Measurements from ENCODE around the gene NUP107. TPM values are rescaled to one million over a fixed set of nuclear protein-coding genes. Genes with fewer than 3 reads are reported as not detected.

NUP107 gene
- total and polyA plus RNA-seq, 4 experiments from 2014 or later: 25.9 to 70.7 (median 54.4) TPM

- H3K4me3 ChIP-seq (ENCODE audit: low read length in 2 of 2): peak overlapping the region; percentile 74 to 78
- CTCF ChIA-PET (ENCODE audit: partially characterized antibody): interaction anchor here (0.6 to 2.5 kb wide), 5 partner anchors 62 to 410 kb away, joined by 3 to 16 read pairs (median 3); partner anchors contain the start of gene MDM2
- Mint-ChIP-seq H3K4me1 (peaks cover 26 to 46% (median 35%) of the 10 kb centered on the region in 4 donors), H3K4me3 (peak overlapping the region; percentile 92 to 99 (median 98)), H3K27me3 (no peaks in the 10 kb centered on the region), H3K9me3 (no peaks in the 10 kb centered on the region), H3K36me3 (peaks cover 16 to 29% of the 10 kb centered on the region in 2 donors), H3K27ac (peak overlapping the region; percentile 32 to 97 (median 92))
- H3K9me3 ChIP-seq (ENCODE audit: control insufficient read depth in 1 of 2, low read length in 2 of 2): no peaks in the 10 kb centered on the region
- peak in 2 of 5 donors; percentile 4 to 48 for DNase-seq
- POLR2A ChIA-PET (ENCODE audit: partially characterized antibody): interaction anchor here (0.6 to 4.3 kb wide), 12 partner anchors 10 to 1477 kb away, joined by 3 to 93 read pairs (median 5); partner anchors contain the start of genes CAND1, MDM2 and RAP1B
- H3K36me3 ChIP-seq (ENCODE audit: insufficient read depth, low read length): no peaks in the 10 kb centered on the region
- peaks cover 21% of the 10 kb centered on the region for H3K4me1 ChIP-seq (ENCODE audit: insufficient read depth, low read length)
- intact Hi-C loops (cut with micrococcal nuclease): loop anchor here (1.0 to 5.0 kb wide), 4 partner anchors 60 to 389 kb away; partner anchors contain the start of genes NUP107 and RAP1B
- peak overlapping the region; percentile 69 for H3K27ac ChIP-seq (ENCODE audit: low read depth, low read length)
- no peaks in the 10 kb centered on the region for H3K27me3 ChIP-seq (ENCODE audit: insufficient read depth, low read length)
Measured at GRCh38 chr12:68746572-68747180, 59.9 kb downstream of the NUP107 start.

- ChIA-PET CTCF (ENCODE audit: partially characterized antibody) (no interaction called here), POLR2A (ENCODE audit: partially characterized antibody) (no interaction called here)
Measured at GRCh38 chr12:68749443-68749842, 62.7 kb downstream of the NUP107 start.

GRCh38 chr12:68749861-68750260, 63.1 kb downstream of the NUP107 start:
- Mint-ChIP-seq H3K9me3 (no peaks in the 10 kb centered on the region), H3K36me3 (peaks cover 38 to 45% of the 10 kb centered on the region in 2 donors), H3K27ac (peak overlapping the region in 1 of 7 donors; percentile 6), H3K4me1 (peaks cover 24 to 44% (median 33%) of the 10 kb centered on the region in 4 donors), H3K27me3 (no peaks in the 10 kb centered on the region), H3K4me3 (no peak overlapping the region)
- DNase-seq: no peak
- peaks cover 21% of the 10 kb centered on the region for H3K4me1 ChIP-seq (ENCODE audit: insufficient read depth, low read length)
- H3K9me3 ChIP-seq (ENCODE audit: control insufficient read depth in 1 of 2, low read length in 2 of 2): no peaks in the 10 kb centered on the region
- H3K27ac ChIP-seq (ENCODE audit: low read depth, low read length): no peak overlapping the region
- no peaks in the 10 kb centered on the region for H3K27me3 ChIP-seq (ENCODE audit: insufficient read depth, low read length)
- H3K36me3 ChIP-seq (ENCODE audit: insufficient read depth, low read length): peaks cover 8% of the 10 kb centered on the region
- ChIA-PET POLR2A (ENCODE audit: partially characterized antibody) (no interaction called here), CTCF (ENCODE audit: partially characterized antibody) (no interaction called here)
- intact Hi-C loops (cut with micrococcal nuclease): loop anchor here (5.0 kb wide), 1 partner anchor 393 kb away; no protein-coding TSS in a partner anchor
- no peak overlapping the region for H3K4me3 ChIP-seq (ENCODE audit: low read length in 2 of 2)

More at GRCh38 chr12:68749443-68749842, 62.7 kb downstream of the NUP107 start:
- Histone ChIP-seq H3K4me3 (ENCODE audit: low read length in 2 of 2) (no peak overlapping the region), H3K27ac (ENCODE audit: low read depth, low read length) (no peak overlapping the region), H3K9me3 (ENCODE audit: control insufficient read depth in 1 of 2, low read length in 2 of 2) (no peaks in the 10 kb centered on the region), H3K27me3 (ENCODE audit: insufficient read depth, low read length) (no peaks in the 10 kb centered on the region), H3K36me3 (ENCODE audit: insufficient read depth, low read length) (peaks cover 8% of the 10 kb centered on the region), H3K4me1 (ENCODE audit: insufficient read depth, low read length) (peaks cover 21% of the 10 kb centered on the region)
- no peaks in the 10 kb centered on the region for H3K27me3 Mint-ChIP-seq
- no peak for DNase-seq
- H3K36me3 Mint-ChIP-seq: peaks cover 34 to 41% of the 10 kb centered on the region in 2 donors
- intact Hi-C loops (cut with micrococcal nuclease): loop anchor here (5.0 kb wide), 1 partner anchor 392 kb away; no protein-coding TSS in a partner anchor
- peak overlapping the region in 2 of 7 donors; percentile 6 to 8 for H3K27ac Mint-ChIP-seq
- H3K9me3 Mint-ChIP-seq: no peaks in the 10 kb centered on the region
- peaks cover 24 to 44% (median 33%) of the 10 kb centered on the region in 4 donors for H3K4me1 Mint-ChIP-seq
- no peak overlapping the region for H3K4me3 Mint-ChIP-seq

GRCh38 chr12:68750506-68750905, 63.7 kb downstream of the NUP107 start:
- peak overlapping the region in 1 of 7 donors; percentile 3 for H3K27ac Mint-ChIP-seq

GRCh38 chr12:68755536-68756243, 68.9 kb downstream of the NUP107 start:
- DNase-seq: no peak
- Mint-ChIP-seq H3K27me3 (no peaks in the 10 kb centered on the region), H3K4me1 (peaks cover 0 to 2% (median 0%) of the 10 kb centered on the region in 4 donors), H3K4me3 (no peak overlapping the region), H3K27ac (no peak overlapping the region), H3K36me3 (peaks cover 56 to 65% of the 10 kb centered on the region in 2 donors), H3K9me3 (no peaks in the 10 kb centered on the region)
- Histone ChIP-seq H3K9me3 (ENCODE audit: control insufficient read depth in 1 of 2, low read length in 2 of 2) (no peaks in the 10 kb centered on the region), H3K27me3 (ENCODE audit: insufficient read depth, low read length) (no peaks in the 10 kb centered on the region), H3K36me3 (ENCODE audit: insufficient read depth, low read length) (peaks cover 12% of the 10 kb centered on the region), H3K27ac (ENCODE audit: low read depth, low read length) (no peak overlapping the region), H3K4me3 (ENCODE audit: low read length in 2 of 2) (no peak overlapping the region), H3K4me1 (ENCODE audit: insufficient read depth, low read length) (no peaks in the 10 kb centered on the region)
- POLR2A ChIA-PET (ENCODE audit: partially characterized antibody): interaction anchor here (0.6 kb wide), 1 partner anchor 16 kb away, joined by 4 read pairs; no protein-coding TSS in a partner anchor
- CTCF ChIA-PET (ENCODE audit: partially characterized antibody): no interaction called here
- intact Hi-C loops (cut with micrococcal nuclease): no loop called here

More at GRCh38 chr12:68750506-68750905, 63.7 kb downstream of the NUP107 start:
- no peak overlapping the region for H3K4me3 Mint-ChIP-seq
- ChIA-PET CTCF (ENCODE audit: partially characterized antibody) (no interaction called here), POLR2A (ENCODE audit: partially characterized antibody) (interaction anchor here (3.5 kb wide), 1 partner anchor 57 kb away, joined by 8 read pairs; the partner anchor contains the start of gene MDM2)
- Histone ChIP-seq H3K27ac (ENCODE audit: low read depth, low read length) (no peak overlapping the region), H3K27me3 (ENCODE audit: insufficient read depth, low read length) (no peaks in the 10 kb centered on the region), H3K4me1 (ENCODE audit: insufficient read depth, low read length) (peaks cover 21% of the 10 kb centered on the region), H3K9me3 (ENCODE audit: control insufficient read depth in 1 of 2, low read length in 2 of 2) (no peaks in the 10 kb centered on the region), H3K4me3 (ENCODE audit: low read length in 2 of 2) (no peak overlapping the region), H3K36me3 (ENCODE audit: insufficient read depth, low read length) (peaks cover 10% of the 10 kb centered on the region)
- intact Hi-C loops (cut with micrococcal nuclease): no loop called here
- H3K27me3 Mint-ChIP-seq: no peaks in the 10 kb centered on the region
- DNase-seq: no peak
- H3K9me3 Mint-ChIP-seq: no peaks in the 10 kb centered on the region
- H3K36me3 Mint-ChIP-seq: peaks cover 45 to 52% of the 10 kb centered on the region in 2 donors
- peaks cover 24 to 40% (median 31%) of the 10 kb centered on the region in 4 donors for H3K4me1 Mint-ChIP-seq

- H3K36me3 Mint-ChIP-seq: peaks cover 55 to 68% of the 10 kb centered on the region in 2 donors
- no peaks in the 10 kb centered on the region for H3K27me3 Mint-ChIP-seq
- no peaks in the 10 kb centered on the region for H3K9me3 Mint-ChIP-seq
- ChIA-PET CTCF (ENCODE audit: partially characterized antibody) (no interaction called here), POLR2A (ENCODE audit: partially characterized antibody) (no interaction called here)
- H3K4me3 Mint-ChIP-seq: no peak overlapping the region
- no peak overlapping the region for H3K4me3 ChIP-seq (ENCODE audit: low read length in 2 of 2)
- intact Hi-C loops (cut with micrococcal nuclease): no loop called here
- H3K9me3 ChIP-seq (ENCODE audit: control insufficient read depth in 1 of 2, low read length in 2 of 2): no peaks in the 10 kb centered on the region
- DNase-seq: no peak
- H3K4me1 Mint-ChIP-seq: no peaks in the 10 kb centered on the region
- no peaks in the 10 kb centered on the region for H3K4me1 ChIP-seq (ENCODE audit: insufficient read depth, low read length)
- H3K27me3 ChIP-seq (ENCODE audit: insufficient read depth, low read length): no peaks in the 10 kb centered on the region
- no peak overlapping the region for H3K27ac ChIP-seq (ENCODE audit: low read depth, low read length)
- H3K36me3 ChIP-seq (ENCODE audit: insufficient read depth, low read length): peaks cover 5% of the 10 kb centered on the region
- H3K27ac Mint-ChIP-seq: no peak overlapping the region
Measured at GRCh38 chr12:68759852-68760251, 73.1 kb downstream of the NUP107 start.

GRCh38 chr12:68760806-68761441, 74.1 kb downstream of the NUP107 start:
- Histone ChIP-seq H3K27ac (ENCODE audit: low read depth, low read length) (no peak overlapping the region), H3K36me3 (ENCODE audit: insufficient read depth, low read length) (no peaks in the 10 kb centered on the region), H3K9me3 (ENCODE audit: control insufficient read depth in 1 of 2, low read length in 2 of 2) (no peaks in the 10 kb centered on the region), H3K4me3 (ENCODE audit: low read length in 2 of 2) (no peak overlapping the region), H3K27me3 (ENCODE audit: insufficient read depth, low read length) (no peaks in the 10 kb centered on the region), H3K4me1 (ENCODE audit: insufficient read depth, low read length) (no peaks in the 10 kb centered on the region)
- Mint-ChIP-seq H3K36me3 (peaks cover 46 to 60% of the 10 kb centered on the region in 2 donors), H3K27me3 (no peaks in the 10 kb centered on the region), H3K9me3 (no peaks in the 10 kb centered on the region), H3K27ac (peak overlapping the region in 2 of 7 donors; percentile 25 to 58), H3K4me1 (no peaks in the 10 kb centered on the region), H3K4me3 (no peak overlapping the region)
- DNase-seq: no peak
- ChIA-PET CTCF (ENCODE audit: partially characterized antibody) (no interaction called here), POLR2A (ENCODE audit: partially characterized antibody) (no interaction called here)
- intact Hi-C loops (cut with micrococcal nuclease): no loop called here
